Iris pigment epithelial cell (primary cell): ENCODE measurements around the gene CFB.
"Not testable (repeated sequence)": the region's sequence is repeated elsewhere in the genome, so short reads cannot be mapped to it uniquely, and the experiment has no call there.

Source experiments
- DNase-seq: peaks from one replicate; pipeline ENCODE4 v3.0.0-alpha.2; 2011; ENCODE audit warnings: low read depth

The CFB gene

DNA sequence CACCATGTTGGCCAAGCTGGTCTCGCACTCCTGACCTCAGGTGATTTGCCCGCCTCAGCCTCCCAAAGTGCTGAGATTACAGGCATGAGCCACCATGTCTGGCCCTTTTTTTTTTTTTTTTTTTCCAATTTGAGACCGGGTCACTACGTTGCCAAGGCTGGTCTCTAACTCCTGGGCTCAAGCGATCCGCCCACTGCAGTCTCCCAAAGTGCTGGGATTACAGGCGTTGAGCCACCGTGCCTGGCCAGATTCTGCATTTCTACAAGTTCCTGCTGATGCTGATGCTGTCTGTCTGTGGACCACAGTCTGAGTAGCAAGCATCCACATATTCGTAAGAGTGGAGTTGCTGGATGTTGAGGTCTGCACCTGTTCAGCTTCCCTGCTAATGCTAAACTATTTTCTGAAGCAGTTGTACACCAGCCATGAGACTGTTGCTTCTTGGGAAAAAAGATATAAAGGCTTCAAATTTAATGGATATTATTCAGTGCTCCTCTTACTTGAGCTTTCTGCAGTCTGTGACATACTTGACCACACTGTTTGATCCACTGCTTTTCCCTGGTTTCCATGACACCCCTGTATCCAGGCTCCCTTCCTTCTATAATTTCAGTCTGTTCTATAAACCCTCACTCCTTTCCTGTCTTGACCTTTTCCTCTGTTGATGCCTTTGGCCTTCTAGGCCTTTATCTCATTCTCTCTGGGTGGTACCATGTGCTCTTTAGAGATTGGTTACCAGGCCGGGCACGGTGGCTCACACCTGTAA is 33.9 kb upstream of the CFB start:
- DNase-seq, result no peak

DNA sequence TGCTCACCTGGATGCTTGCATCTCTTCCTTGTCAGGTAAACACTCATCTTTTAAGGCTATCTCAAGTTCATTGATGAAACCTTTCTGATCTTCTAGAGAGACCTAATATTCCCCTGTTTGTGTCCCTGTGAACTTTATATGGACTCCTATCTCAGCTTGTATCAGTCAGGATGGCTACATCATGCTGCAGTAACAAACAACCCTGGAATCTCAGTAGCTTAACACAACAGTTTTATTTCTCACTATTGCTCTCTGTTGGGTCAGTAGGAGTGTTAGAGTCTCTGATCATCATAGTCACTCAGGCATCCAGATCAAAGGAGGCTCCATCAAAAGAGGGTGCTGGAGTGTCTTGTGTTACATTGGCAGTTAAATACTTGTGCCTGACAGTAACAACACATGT is 30.5 kb upstream of the CFB start:
- DNase-seq, result no peak

DNA sequence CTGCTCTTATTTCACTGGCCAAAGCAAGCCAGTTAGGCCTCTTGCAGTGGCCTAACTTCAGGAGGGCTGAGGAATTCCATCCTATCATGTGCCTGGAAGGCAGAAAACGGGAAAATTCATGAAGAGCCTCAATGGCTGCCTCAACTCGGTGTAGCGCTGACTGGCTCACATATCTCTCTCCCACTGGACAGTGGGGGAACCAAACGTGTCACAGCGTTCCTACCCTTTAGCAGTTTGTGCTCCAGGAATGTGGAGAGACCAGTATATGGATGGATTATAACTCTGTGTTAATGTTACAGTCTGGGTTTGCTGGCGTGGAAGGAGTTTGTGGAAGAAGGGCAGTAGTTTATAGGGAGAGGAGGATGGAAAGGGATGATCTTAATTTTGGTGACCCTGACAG is 30.1 kb upstream of the CFB start:
- no peak for DNase-seq

DNA sequence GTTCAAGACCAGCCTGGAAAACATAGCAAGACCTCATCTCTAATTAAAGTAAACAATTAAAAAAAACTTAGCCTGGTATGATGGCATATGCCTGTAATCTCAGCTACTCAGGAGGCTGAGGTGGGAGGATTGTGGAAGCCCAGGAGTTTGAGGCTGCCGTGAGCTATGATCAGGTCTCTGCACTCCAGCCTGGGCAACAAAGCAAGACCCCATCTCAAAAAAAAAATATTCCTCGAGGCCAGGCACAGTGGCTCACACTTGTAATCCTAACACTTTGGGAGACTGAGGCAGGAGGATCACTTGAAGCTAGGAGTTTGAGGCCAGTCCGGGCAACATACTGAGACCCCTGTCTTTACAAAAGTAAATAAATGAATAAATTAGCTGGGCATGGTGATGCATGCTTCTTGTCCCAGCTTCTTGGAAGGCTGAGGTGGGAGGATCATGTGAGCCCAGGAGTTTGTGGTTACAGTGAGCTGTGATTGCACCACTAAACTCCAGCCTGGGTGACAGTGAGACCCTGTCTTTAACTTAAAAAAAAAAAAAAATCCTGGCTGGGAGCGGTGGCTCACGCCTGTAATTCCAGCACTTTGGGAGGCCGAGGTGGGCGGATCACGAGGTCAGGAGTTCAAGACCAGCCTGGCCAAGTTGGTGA is 27.7 kb upstream of the CFB start:
- peak; percentile 34 for DNase-seq

DNA sequence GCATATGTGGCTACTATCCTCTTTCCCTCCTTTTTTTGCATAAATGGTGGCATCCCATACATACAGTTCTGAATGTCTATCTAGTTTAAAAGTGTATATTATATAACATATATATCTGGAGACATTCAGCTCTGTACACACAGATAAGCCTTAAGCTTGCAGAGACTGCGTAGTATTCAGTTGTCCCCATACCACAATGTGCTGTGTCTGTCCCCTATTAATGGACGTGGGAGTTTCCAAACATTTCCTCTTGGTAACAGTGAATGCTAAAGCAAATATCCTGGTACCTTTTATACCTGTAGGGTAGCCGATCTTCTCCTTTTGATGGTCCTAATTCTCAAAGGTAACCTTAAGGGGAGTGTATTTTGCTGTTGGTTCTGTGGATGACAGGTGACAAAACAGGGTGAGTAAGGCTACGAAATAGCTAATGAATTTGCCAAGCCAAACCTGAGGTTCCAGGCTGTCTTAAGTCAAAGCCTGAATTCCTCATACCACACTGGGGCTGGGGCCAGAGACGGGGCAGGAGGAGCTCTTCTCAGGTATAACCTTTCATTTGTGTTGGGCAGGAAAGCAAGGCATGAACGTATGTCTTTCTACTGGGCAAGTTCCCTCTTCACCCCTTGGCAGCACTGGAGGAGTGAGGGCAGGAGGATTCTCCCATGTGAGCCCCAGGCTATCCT is 26.1 kb upstream of the CFB start:
- no peak for DNase-seq

DNA sequence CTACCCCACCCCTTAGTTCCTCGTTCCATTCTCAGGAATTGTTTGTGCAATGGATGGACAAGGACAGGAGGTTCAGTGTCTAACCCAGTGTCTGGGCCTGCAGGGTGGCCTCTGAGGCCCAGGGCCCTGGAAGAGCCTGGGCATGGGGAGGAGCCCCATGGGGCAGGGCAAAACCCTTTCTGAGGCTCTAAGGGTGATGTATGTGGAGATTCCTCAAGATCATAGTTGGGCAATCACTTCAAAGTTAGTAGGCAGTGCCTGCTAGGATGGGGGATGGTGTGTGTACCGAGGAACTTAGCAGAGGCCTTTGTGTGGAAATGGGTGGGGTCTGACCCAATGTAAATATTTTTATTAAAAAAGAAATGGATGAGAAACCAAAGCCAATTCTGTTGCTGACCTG is 25.1 kb upstream of the CFB start:
- DNase-seq, result no peak

DNA sequence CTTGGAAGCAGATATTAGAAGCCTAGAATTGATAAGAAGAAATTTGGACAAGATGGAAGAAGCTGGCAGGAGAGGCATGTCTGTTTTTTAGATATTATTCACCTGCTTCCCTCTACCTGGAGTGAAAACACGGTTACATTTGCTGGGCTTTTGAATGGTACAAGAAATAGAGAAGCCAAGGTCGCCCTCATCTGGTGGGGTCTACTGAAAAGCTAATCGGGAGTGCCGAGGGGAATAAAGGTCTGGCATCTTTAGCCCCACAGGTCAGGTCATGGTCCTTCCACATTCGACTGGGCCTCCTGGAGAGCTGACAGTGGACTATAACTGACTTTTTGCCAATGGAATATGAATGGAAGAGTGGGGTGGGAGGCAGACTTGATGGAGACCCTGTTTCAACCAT is 23.0 kb upstream of the CFB start:
- DNase-seq, result no peak

DNA sequence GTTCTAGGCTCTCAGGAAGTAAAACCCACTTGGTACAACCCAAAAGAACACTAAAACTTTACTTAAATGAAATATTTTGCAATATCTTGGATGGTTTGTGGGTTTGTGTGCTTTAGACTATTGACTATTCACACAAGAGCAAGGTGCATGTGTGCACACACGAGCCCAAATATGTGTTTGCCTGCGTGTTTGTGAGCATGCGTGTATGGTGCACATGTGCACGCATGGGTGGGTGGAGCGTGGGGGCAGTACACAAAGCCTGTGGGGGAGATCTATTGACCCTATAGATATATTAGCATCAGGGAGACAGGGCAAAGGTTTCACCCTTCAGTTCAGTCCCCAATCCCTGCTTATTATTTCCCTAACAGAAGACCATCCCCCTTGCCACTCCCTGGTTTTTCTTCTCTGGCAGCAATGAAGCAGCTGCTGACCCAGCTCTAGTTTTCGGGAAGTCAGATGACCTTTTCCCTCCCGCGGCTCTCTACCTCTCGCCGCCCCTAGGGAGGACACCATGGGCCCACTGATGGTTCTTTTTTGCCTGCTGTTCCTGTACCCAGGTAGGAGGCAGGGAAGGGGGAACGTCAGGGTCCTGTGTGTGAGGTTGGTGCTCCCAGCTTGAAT is 18.5 kb upstream of the CFB start, which contains the start of gene C2:
Gene C2 (plus strand): TSS at position 476 of the 621 bp plus-strand sequence. CDS start 36 bp downstream, at position 512.
- no peak for DNase-seq

DNA sequence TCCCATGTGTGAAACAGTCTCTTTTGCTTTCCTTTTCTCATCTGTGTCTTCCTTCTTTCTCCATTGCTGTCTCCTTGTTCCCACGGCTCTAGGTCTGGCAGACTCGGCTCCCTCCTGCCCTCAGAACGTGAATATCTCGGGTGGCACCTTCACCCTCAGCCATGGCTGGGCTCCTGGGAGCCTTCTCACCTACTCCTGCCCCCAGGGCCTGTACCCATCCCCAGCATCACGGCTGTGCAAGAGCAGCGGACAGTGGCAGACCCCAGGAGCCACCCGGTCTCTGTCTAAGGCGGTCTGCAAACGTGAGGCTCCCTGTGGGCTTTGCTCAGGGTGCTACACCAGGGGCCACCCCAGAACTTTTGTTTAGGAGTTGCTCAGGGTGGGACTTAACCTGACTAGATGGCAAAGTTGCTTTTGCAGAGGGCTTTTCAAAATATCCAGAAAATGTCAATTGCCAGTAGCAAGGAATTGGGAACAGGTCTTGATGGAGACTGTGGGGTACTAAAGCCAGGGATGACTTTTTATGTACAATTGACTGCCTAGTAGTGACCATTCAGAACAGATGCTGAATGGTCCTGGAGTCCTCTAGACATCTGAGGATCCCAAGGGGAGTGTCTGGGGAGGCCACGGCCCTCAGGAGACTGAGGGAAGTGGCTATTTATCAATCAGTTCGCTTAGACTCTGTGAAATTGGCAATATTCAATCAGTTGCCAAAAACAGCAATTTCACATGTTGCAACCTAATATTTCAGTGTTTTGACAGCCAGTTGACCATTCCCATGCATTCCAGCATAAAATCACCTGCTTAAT is 17.8 kb upstream of the CFB start:
- DNase-seq, result no peak

DNA sequence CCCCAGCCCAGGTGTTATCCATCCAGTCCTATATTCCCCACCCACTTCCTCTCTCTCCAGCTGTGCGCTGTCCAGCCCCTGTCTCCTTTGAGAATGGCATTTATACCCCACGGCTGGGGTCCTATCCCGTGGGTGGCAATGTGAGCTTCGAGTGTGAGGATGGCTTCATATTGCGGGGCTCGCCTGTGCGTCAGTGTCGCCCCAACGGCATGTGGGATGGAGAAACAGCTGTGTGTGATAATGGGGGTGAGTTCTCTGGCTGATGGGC is 17.3 kb upstream of the CFB start:
- no peak for DNase-seq

DNA sequence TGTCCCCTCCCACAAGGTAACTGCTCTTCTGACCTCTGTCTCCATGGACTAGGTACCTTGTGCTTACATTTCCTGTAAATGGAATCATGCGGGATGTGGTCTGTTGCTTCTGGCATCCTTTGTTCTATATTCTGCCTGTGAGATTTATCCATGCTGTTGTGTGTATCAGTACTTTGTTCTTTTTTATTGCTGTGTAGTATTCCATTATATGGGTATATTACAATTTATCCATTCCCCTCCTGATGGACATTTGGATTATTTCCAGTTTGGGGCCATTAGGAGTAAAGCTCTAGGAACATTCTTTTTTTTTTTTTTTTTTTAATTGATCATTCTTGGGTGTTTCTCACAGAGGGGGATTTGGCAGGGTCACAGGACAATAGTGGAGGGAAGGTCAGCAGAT is 14.9 kb upstream of the CFB start:
- no peak for DNase-seq

DNA sequence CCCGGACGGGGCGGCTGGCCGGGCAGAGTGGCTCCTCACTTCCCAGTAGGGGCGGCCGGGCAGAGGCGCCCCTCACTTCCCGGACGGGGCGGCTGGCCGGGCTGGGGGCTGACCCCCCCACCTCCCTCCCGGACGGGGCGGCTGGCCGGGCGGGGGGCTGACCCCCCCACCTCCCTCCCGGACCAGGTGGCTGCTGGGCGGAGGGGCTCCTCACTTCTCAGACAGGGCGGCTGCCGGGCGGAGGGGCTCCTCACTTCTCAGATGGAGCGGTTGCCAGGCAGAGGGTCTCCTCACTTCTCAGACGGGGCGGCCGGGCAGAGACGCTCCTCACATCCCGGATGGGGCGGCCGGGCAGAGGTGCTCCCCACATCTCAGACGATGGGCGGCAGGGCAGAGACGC is 13.8 kb upstream of the CFB start:
- DNase-seq, result not testable (repeated sequence)

DNA sequence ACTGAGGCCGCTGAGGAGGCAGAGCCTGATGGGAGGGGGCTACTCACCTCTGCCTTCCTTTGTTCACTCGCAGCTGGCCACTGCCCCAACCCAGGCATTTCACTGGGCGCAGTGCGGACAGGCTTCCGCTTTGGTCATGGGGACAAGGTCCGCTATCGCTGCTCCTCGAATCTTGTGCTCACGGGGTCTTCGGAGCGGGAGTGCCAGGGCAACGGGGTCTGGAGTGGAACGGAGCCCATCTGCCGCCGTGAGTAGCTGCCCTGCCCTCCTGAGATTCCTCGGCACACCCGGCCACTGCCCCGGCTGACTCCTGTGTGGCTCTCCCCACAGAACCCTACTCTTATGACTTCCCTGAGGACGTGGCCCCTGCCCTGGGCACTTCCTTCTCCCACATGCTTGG is 12.4 kb upstream of the CFB start:
- no peak for DNase-seq

DNA sequence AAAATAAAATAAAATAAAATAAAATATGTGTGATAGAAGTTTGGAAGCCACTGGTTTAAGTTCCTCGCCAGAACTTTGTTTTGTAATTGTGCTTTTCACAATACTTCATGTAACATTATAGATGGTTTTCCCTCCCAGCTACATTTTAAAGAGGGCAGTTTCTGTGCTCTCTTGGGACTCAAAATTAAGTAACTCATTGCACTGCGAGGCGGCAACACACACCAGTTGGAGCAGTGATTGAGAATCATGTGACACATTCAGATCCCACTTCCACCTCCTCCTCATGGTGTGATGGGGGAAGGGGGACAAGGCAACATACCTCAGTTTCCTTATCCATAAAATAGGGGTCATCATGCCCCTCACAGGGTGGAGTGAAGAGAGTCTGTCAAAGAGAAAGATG is 10.9 kb upstream of the CFB start:
- DNase-seq, result no peak

DNA sequence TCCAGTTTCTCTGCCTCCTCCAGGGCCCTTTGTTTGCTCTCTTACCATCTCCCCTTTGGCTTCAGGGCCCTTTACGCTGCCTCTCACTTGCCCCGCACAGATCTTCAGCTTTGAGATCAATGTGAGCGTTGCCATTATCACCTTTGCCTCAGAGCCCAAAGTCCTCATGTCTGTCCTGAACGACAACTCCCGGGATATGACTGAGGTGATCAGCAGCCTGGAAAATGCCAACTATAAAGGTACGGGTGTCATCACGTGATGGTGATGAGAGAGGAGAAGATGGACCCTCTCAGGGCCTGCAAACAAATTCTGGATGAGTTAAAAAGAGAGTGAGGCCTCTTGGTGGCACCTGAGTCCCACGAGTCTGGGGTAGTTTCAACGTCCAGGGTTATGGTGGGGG is 10.1 kb upstream of the CFB start:
- DNase-seq, result no peak

DNA sequence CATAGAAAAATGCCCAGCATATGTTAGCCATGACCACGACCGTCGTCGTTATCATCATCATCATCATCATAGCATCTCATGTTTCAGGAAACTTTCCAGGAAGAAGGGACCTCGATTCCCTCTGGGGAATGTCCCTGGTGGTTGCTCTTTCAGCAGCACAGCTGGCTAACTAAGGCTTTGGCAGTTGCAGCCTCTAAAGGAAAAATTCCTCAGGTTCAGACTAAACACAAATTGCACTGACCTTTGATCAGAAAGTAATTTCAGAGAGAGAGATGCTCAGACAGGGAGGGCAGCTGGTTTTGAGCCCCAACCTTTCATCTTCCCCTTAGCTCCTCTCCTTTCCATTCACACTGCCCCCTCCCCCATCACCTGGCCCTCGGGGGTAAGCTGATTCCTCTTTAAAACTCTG is 5.6 kb upstream of the CFB start:
- DNase-seq, result peak; percentile 42

DNA sequence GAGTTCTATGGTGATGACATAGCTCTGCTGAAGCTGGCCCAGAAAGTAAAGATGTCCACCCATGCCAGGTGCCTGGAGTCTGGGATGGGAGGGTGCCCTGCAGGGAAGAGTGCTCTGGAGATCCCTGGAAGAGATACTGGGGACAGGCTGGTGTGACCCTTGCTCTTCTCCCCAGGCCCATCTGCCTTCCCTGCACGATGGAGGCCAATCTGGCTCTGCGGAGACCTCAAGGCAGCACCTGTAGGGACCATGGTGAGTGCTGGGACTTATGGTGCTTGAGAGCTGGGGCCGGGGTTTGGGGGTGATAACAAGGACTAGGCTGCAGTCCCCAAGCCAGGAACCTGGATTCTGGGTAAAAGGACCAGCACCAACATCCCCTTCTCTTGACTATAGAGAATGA is 2.2 kb upstream of the CFB start:
- DNase-seq, result no peak

DNA sequence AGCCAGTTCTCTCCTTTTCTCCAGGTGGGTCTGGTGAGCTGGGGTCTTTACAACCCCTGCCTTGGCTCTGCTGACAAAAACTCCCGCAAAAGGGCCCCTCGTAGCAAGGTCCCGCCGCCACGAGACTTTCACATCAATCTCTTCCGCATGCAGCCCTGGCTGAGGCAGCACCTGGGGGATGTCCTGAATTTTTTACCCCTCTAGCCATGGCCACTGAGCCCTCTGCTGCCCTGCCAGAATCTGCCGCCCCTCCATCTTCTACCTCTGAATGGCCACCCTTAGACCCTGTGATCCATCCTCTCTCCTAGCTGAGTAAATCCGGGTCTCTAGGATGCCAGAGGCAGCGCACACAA is 765 bp upstream of the CFB start:
- no peak for DNase-seq

DNA sequence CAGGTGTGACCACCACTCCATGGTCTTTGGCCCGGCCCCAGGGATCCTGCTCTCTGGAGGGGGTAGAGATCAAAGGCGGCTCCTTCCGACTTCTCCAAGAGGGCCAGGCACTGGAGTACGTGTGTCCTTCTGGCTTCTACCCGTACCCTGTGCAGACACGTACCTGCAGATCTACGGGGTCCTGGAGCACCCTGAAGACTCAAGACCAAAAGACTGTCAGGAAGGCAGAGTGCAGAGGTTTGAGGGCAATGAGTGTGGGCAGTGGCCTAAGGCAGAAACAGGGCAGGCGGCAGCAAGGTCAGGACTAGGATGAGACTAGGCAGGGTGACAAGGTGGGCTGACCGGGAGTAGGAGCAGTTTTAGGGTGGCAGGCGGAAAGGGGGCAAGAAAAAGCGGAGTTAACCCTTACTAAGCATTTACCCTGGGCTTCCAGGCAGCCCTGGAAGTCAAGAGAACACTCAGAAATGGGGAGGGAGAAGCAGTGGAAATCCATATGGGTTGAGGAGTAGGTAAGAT is 533 bp downstream of the CFB start:
- no peak for DNase-seq

DNA sequence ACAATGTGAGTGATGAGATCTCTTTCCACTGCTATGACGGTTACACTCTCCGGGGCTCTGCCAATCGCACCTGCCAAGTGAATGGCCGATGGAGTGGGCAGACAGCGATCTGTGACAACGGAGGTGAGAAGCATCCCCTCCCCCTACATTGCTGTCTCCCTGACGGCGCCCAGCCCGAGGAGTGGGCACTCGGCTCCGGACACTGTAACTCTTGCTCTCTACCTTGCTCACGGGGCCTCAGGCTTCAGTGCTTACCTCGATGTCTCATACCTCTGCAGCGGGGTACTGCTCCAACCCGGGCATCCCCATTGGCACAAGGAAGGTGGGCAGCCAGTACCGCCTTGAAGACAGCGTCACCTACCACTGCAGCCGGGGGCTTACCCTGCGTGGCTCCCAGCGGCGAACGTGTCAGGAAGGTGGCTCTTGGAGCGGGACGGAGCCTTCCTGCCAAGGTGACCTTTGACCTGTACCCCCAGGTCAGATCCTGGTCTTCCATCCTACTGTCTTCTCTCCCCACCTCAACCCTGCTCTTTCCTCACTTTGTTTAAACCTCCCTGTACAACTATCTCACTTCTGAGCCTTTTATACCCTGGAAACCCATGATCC is 1.3 kb downstream of the CFB start:
- DNase-seq, result no peak

DNA sequence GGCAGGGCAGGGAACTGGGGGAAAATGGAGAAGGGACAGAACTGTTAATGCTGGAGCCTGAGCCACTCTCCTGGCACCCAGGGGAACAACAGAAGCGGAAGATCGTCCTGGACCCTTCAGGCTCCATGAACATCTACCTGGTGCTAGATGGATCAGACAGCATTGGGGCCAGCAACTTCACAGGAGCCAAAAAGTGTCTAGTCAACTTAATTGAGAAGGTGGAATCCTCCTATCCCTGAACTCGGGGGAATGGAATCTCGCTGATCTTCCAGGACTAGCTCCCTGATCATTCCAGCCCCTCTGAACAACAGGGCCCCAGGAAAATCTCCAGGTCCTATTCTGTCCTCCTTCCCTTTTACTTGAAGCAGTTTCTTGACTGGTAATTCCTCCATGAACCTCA is 2.0 kb downstream of the CFB start:
- no peak for DNase-seq

DNA sequence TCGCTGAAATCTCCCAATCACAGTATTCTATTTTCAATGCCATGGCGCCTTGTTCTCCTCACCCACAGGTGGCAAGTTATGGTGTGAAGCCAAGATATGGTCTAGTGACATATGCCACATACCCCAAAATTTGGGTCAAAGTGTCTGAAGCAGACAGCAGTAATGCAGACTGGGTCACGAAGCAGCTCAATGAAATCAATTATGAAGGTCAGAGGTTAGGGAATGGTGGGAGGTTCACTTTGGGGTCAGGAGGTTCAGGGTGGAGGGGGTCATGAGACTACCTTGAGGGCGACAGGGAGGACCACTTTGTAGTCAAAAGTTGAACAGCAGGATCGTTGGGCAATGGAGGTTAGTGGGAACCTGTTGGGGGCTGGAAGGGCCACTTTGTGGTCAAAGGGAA is 2.4 kb downstream of the CFB start:
- no peak for DNase-seq
